22Rv1 (cell line): ENCODE results near the gene SLC26A1.

Source experiments
- ZFX ChIP-seq: fragments of 450-650 bp; IDR thresholded peaks from 2 replicates; pipeline ENCODE4 v1.6.1; 2017; ENCODE audit warnings: antibody characterized with exemption, borderline replicate concordance
- TF ChIP-seq, protein P1 (sequence below): fragments of 450-650 bp; IDR thresholded peaks from 2 replicates; pipeline ENCODE4 v1.5.1; 2017; ENCODE audit warnings: mild to moderate bottlenecking

DNA sequence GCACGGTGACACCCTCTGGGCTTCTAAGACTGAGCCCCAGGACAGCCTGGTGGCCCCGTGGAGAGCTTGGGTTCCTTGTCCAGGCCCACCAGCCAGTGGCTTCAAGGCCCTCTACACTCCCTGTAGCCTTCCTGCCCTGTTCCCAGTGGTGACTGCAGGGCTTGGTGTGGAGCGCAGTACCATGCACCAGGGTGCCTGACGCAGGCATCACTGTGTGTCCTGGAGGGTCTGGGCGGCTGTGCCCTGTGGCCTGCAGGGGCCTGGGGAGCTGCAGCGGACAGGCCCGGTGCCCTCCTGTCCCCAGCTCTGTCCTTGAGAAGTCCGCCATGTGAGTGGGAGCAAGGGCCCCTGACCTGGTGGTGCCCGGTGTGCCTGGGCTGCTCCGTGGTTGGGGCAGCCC, 22.5 kb upstream of the SLC26A1 start:
- TF ChIP-seq, protein P1, sequence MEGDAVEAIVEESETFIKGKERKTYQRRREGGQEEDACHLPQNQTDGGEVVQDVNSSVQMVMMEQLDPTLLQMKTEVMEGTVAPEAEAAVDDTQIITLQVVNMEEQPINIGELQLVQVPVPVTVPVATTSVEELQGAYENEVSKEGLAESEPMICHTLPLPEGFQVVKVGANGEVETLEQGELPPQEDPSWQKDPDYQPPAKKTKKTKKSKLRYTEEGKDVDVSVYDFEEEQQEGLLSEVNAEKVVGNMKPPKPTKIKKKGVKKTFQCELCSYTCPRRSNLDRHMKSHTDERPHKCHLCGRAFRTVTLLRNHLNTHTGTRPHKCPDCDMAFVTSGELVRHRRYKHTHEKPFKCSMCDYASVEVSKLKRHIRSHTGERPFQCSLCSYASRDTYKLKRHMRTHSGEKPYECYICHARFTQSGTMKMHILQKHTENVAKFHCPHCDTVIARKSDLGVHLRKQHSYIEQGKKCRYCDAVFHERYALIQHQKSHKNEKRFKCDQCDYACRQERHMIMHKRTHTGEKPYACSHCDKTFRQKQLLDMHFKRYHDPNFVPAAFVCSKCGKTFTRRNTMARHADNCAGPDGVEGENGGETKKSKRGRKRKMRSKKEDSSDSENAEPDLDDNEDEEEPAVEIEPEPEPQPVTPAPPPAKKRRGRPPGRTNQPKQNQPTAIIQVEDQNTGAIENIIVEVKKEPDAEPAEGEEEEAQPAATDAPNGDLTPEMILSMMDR, result no peak
- TF ChIP-seq ZFX, result no peak
